ENCODE measurements around the gene MSANTD7.

Gene MSANTD7

GRCh38 chr10:14838582-14839304, 637 bp downstream of the MSANTD7 start:
- peak overlapping the region; percentile 97 for H3K4me3 ChIP-seq
- peak; percentile 76 for DNase-seq (ENCODE audit: low spot score)
- H3K27ac ChIP-seq, result peak overlapping the region; percentile 90 to 97
- no peak for TF ChIP-seq CTCF (IDR thresholded peaks at IDR 0.05)

- no peak for TF ChIP-seq CTCF (IDR thresholded peaks at IDR 0.05)
- H3K4me3 ChIP-seq, result peak overlapping the region; percentile 97
- no peak for DNase-seq (ENCODE audit: low spot score)
- H3K27ac ChIP-seq, result peak overlapping the region; percentile 90 to 97
Measured at GRCh38 chr10:14839305-14839695, 1.2 kb downstream of the MSANTD7 start.

- H3K4me3 ChIP-seq, result no peak overlapping the region
- DNase-seq (ENCODE audit: low spot score), result no peak
- no peak for TF ChIP-seq CTCF (IDR thresholded peaks at IDR 0.05)
- H3K27ac ChIP-seq, result no peak overlapping the region
Measured at GRCh38 chr10:14840178-14840577, 2.1 kb downstream of the MSANTD7 start.

GRCh38 chr10:14843327-14843988, 5.4 kb downstream of the MSANTD7 start:
- no peak for DNase-seq (ENCODE audit: low spot score)
- TF ChIP-seq CTCF (IDR thresholded peaks at IDR 0.05), result no peak
- no peak overlapping the region for H3K27ac ChIP-seq
- no peak overlapping the region for H3K4me3 ChIP-seq

- no peak for DNase-seq (ENCODE audit: low spot score)
- H3K4me3 ChIP-seq, result no peak overlapping the region
- no peak for TF ChIP-seq CTCF (IDR thresholded peaks at IDR 0.05)
- H3K27ac ChIP-seq, result no peak overlapping the region
Measured at GRCh38 chr10:14844948-14845347, 6.8 kb downstream of the MSANTD7 start.

- no peak overlapping the region for H3K27ac ChIP-seq
- no peak for TF ChIP-seq CTCF (IDR thresholded peaks at IDR 0.05)
- DNase-seq (ENCODE audit: low spot score), result no peak
- H3K4me3 ChIP-seq, result no peak overlapping the region
Measured at GRCh38 chr10:14852236-14852635, 14.1 kb downstream of the MSANTD7 start.

- DNase-seq (ENCODE audit: low spot score), result no peak
- no peak overlapping the region for H3K4me3 ChIP-seq
- no peak overlapping the region for H3K27ac ChIP-seq
- no peak for TF ChIP-seq CTCF (IDR thresholded peaks at IDR 0.05)
Measured at GRCh38 chr10:14855453-14855852, 17.3 kb downstream of the MSANTD7 start.

Data from coronary artery (tissue), 2 donors.